A673 (cell line): ENCODE data around the gene PCDHB14. TPM values are rescaled to one million over a fixed set of nuclear protein-coding genes. Genes with fewer than 3 reads are reported as not detected.

Experiments
- BruUV-seq: library from RNA; stranded (reverse); fragments of 400-500 nt; replicated peaks from 2 replicates; lab custom pipeline; 2021; lab: Mats Ljungman, UMichigan
- CTCF ChIA-PET: fragments of 300-600 bp; sonication (Branson Sonifier 250); formaldehyde crosslinking; loops from one replicate; lab custom pipeline; 2022; ENCODE audit warnings: antibody characterized with exemption; lab: Charles Lee
- POLR2A ChIA-PET: fragments of 300-600 bp; sonication (Branson Sonifier 250); formaldehyde crosslinking; loops from one replicate; lab custom pipeline; 2022; ENCODE audit warnings: antibody characterized with exemption; ENCODE audit not compliant: low non-redundant PET; lab: Charles Lee
- DNase-seq: peaks from one replicate; pipeline ENCODE4 v3.0.0-alpha.2; 2015; ENCODE audit warnings: low spot score
- H3K27ac ChIP-seq: fragments of 200-600 bp; sonication (generic); 2 replicates; pipeline ENCODE4 v1.5.1; 2016; ENCODE audit warnings: mixed run types, low read depth, mild to moderate bottlenecking, mixed read lengths, antibody characterized with exemption, low read length; ENCODE audit not compliant: poor library complexity, severe bottlenecking
- H3K27me3 ChIP-seq: fragments of 200-600 bp; sonication (generic); replicated peaks from 2 replicates; pipeline ENCODE4 v1.6.1; 2017; ENCODE audit warnings: mixed run types, low read depth, mild to moderate bottlenecking, mixed read lengths, antibody characterized with exemption, low read length; ENCODE audit not compliant: insufficient read depth, poor library complexity
- H3K36me3 ChIP-seq: fragments of 200-600 bp; sonication (generic); 2 replicates; pipeline ENCODE4 v1.6.1; 2016; ENCODE audit warnings: mixed run types, mild to moderate bottlenecking, mixed read lengths, antibody characterized with exemption, low read length; ENCODE audit not compliant: insufficient read depth, poor library complexity, severe bottlenecking
- H3K4me1 ChIP-seq: fragments of 200-600 bp; sonication (generic); 2 replicates; pipeline ENCODE4 v1.6.1; 2017; ENCODE audit warnings: mixed run types, mild to moderate bottlenecking, mixed read lengths, antibody characterized with exemption, low read length; ENCODE audit not compliant: insufficient read depth, poor library complexity, severe bottlenecking
- H3K4me3 ChIP-seq: fragments of 200-600 bp; sonication (generic); 2 replicates; pipeline ENCODE4 v1.5.1; 2016; ENCODE audit warnings: low read depth, mixed run types, mild to moderate bottlenecking, mixed read lengths, low read length; ENCODE audit not compliant: poor library complexity, severe bottlenecking
- H3K9me3 ChIP-seq: fragments of 200-600 bp; sonication (generic); 2 replicates; pipeline ENCODE4 v1.6.1; 2016; ENCODE audit warnings: mixed run types, low read depth, mild to moderate bottlenecking, mixed read lengths, antibody characterized with exemption, low read length; ENCODE audit not compliant: poor library complexity, severe bottlenecking
- EZH2 ChIP-seq: fragments of 200-600 bp; sonication (generic); IDR thresholded peaks from 2 replicates; pipeline ENCODE4 v1.6.1; 2017; ENCODE audit warnings: borderline replicate concordance, low read depth, mild to moderate bottlenecking, mixed read lengths, antibody characterized with exemption, low read length; ENCODE audit not compliant: poor library complexity, severe bottlenecking
- intact Hi-C: fragments of 100-400 bp; cut with micrococcal nuclease; formaldehyde crosslinking; loops from one replicate; pipeline ENCODE4 v1.10.0; 2022; ENCODE audit not compliant: unreplicated experiment
- total RNA-seq: library from RNA; stranded (reverse); gene quantifications from 2 replicates; pipeline ENCODE4 v1.2.3, GENCODE V29; 2021
- TF ChIP-seq, protein P1 (sequence below): fragments of 300-800, 200-600 bp; sonication (generic); conservative IDR thresholded peaks from 2 replicates; pipeline ENCODE4 v1.5.1; 2017; ENCODE audit warnings: low read depth, mild to moderate bottlenecking, antibody characterized with exemption, low read length, moderate library complexity, mixed read lengths

The PCDHB14 gene
- total RNA-seq, 1 experiment from 2014 or later, result 7.4 TPM

DNA sequence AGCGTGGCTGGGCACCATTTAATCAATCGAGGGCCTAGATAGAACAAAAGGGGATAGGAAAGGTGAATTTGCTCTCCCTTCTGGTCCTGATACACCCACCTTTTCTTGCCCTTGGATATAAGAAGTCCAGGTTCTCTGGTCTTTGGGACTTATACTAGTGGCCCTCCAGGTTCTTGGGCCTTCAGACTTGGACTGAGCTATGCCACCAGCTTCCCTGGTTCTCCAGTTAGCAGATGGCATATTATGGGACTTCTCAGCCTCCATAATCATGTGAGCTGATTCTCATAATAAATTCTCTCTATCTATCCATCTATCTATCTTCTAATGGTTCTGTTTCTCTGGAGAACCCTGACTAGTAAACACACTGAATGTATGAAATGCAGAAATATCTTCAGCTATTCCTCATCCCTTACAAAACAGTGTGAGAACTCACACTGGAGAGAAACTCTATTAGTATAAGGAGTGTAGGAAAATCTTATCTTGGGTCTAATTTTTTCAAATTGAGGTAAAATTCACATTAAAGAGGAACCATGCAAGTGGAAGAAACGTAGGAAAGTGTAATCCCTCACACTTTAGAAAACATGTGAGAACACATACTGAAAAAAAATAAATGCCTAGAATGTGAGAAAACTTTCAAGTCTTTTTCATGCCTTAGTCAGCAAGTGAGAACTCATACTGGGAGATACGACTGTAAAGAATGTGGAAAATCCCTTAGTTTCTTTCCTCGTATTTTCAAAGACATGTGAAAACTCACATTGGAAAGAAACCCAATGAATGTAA lies 37.5 kb downstream of the PCDHB14 start:
- BruUV-seq, result no TSS peak
- Histone ChIP-seq H3K27ac (no peak overlapping the region), H3K9me3 (peaks cover 93% of the 10 kb centered on the region), H3K4me1 (no peaks in the 10 kb centered on the region), H3K4me3 (no peak overlapping the region), H3K36me3 (no peaks in the 10 kb centered on the region), H3K27me3 (no peaks in the 10 kb centered on the region)
- ChIA-PET CTCF (no interaction called here), POLR2A (no interaction called here)
- DNase-seq, result peak; percentile 23
- no peak for TF ChIP-seq EZH2
- TF ChIP-seq, protein P1, sequence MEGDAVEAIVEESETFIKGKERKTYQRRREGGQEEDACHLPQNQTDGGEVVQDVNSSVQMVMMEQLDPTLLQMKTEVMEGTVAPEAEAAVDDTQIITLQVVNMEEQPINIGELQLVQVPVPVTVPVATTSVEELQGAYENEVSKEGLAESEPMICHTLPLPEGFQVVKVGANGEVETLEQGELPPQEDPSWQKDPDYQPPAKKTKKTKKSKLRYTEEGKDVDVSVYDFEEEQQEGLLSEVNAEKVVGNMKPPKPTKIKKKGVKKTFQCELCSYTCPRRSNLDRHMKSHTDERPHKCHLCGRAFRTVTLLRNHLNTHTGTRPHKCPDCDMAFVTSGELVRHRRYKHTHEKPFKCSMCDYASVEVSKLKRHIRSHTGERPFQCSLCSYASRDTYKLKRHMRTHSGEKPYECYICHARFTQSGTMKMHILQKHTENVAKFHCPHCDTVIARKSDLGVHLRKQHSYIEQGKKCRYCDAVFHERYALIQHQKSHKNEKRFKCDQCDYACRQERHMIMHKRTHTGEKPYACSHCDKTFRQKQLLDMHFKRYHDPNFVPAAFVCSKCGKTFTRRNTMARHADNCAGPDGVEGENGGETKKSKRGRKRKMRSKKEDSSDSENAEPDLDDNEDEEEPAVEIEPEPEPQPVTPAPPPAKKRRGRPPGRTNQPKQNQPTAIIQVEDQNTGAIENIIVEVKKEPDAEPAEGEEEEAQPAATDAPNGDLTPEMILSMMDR, result no peak
- intact Hi-C loops, result no loop called here

GRCh38 chr5:141261238-141261546 lies 38.0 kb downstream of the PCDHB14 start:
- Histone ChIP-seq H3K27ac (no peak overlapping the region), H3K27me3 (no peaks in the 10 kb centered on the region), H3K9me3 (peaks cover 92% of the 10 kb centered on the region), H3K36me3 (no peaks in the 10 kb centered on the region), H3K4me1 (no peaks in the 10 kb centered on the region), H3K4me3 (no peak overlapping the region)
- intact Hi-C loops, result no loop called here
- POLR2A ChIA-PET, result no interaction called here
- CTCF ChIA-PET, result no interaction called here
- DNase-seq, result no peak
- no TSS peak for BruUV-seq
- no peak for TF ChIP-seq EZH2
- TF ChIP-seq, protein P1, result no peak

GRCh38 chr5:141269195-141269594 lies 46.1 kb downstream of the PCDHB14 start:
- BruUV-seq, result no TSS peak
- intact Hi-C loops, result no loop called here

More at GRCh38 chr5:141269195-141269594, 46.1 kb downstream of the PCDHB14 start:
- no peak for TF ChIP-seq EZH2
- TF ChIP-seq, protein P1, result no peak
- ChIA-PET POLR2A (no interaction called here), CTCF (no interaction called here)
- H3K4me3 ChIP-seq, result no peak overlapping the region
- H3K36me3 ChIP-seq, result no peaks in the 10 kb centered on the region
- H3K9me3 ChIP-seq, result peaks cover 53% of the 10 kb centered on the region
- no peak overlapping the region for H3K27ac ChIP-seq
- H3K27me3 ChIP-seq, result no peaks in the 10 kb centered on the region
- DNase-seq, result no peak
- no peaks in the 10 kb centered on the region for H3K4me1 ChIP-seq
